OCI-LY3 (cell line): ENCODE measurements around the gene OR56B4.

ENCODE experiments used
- EZH2phosphoT487 ChIP-seq: fragments of 200-600 bp; shearing (Covaris generic); IDR thresholded peaks from 2 replicates; pipeline ENCODE4 v1.6.1; 2018; ENCODE audit warnings: antibody characterized with exemption, mixed run types, low read depth
- TF ChIP-seq, protein P1 (sequence below): fragments of 200-600, 300-600 bp; sonication (generic); IDR thresholded peaks from 2 replicates; pipeline ENCODE4 v1.5.1; 2014; ENCODE audit warnings: antibody characterized with exemption, low read length, low read depth

DNA sequence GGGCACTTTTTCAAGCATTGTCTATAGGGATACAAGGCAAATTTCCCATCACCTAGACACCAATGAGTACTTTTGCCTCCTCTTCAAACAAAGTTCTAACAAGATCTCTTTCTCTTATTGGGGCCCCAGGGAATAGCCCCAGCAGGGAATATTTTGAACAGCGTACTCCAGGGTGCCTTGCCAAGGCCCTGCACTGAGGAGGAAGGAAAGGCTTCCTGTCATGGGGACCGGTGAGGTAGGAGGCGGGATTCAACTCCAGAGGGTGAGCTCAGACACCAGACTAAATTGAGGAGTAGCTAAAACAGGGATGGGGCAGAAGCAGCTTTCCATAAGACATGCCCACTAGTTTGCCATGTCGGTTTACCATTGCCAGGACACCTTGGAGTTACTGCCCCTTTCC is 28.0 kb upstream of the OR56B4 start:
- TF ChIP-seq, protein P1, sequence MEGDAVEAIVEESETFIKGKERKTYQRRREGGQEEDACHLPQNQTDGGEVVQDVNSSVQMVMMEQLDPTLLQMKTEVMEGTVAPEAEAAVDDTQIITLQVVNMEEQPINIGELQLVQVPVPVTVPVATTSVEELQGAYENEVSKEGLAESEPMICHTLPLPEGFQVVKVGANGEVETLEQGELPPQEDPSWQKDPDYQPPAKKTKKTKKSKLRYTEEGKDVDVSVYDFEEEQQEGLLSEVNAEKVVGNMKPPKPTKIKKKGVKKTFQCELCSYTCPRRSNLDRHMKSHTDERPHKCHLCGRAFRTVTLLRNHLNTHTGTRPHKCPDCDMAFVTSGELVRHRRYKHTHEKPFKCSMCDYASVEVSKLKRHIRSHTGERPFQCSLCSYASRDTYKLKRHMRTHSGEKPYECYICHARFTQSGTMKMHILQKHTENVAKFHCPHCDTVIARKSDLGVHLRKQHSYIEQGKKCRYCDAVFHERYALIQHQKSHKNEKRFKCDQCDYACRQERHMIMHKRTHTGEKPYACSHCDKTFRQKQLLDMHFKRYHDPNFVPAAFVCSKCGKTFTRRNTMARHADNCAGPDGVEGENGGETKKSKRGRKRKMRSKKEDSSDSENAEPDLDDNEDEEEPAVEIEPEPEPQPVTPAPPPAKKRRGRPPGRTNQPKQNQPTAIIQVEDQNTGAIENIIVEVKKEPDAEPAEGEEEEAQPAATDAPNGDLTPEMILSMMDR, result no peak
- no peak for TF ChIP-seq EZH2phosphoT487
